Body of pancreas (tissue), 4 donors: Measurements from ENCODE around the gene ATXN3. TPM values are rescaled to one million over a fixed set of nuclear protein-coding genes. Genes with fewer than 3 reads are reported as not detected.
"Not testable (repeated sequence)": the region's sequence is repeated elsewhere in the genome, so short reads cannot be mapped to it uniquely, and the experiment has no call there.

ENCODE experiments used
- ATAC-seq: fragments of 150-250 bp; one replicate; pipeline ENCODE4 v1.9.1; 2016
- DNase-seq, 4 donors: peaks; one replicate each; pipeline ENCODE4 v3.0.0-alpha.2; 2019
- H3K27ac ChIP-seq, 4 donors: fragments of 200-600 bp; sonication (generic); 1 replicate in 3 of 4; 2 replicates in 1 of 4; pipeline versions ENCODE4 v1.5.1 to v1.6.1; 2016 to 2019; ENCODE audit warnings: mild to moderate bottlenecking in 1 of 4, mixed read lengths in 1 of 4, moderate library complexity in 1 of 4
- H3K27me3 ChIP-seq, 2 donors: fragments of 200-600 bp; sonication (generic); one replicate each; pipeline ENCODE4 v1.6.0; 2016; ENCODE audit warnings: mild to moderate bottlenecking in 1 of 2
- H3K36me3 ChIP-seq, 2 donors: fragments of 200-600 bp; sonication (generic); replicated peaks in 1 of 2; 2 replicates each; pipeline ENCODE4 v1.5.1; 2016; ENCODE audit warnings: low read depth in 2 of 2; ENCODE audit not compliant: insufficient read depth in 1 of 2
- H3K4me1 ChIP-seq: fragments of 200-600 bp; sonication (generic); one replicate; pipeline ENCODE4 v1.6.0; 2016
- H3K4me3 ChIP-seq, 2 donors: fragments of 200-600 bp; sonication (generic); 1 replicate in 1 of 2; 2 replicates in 1 of 2; pipeline ENCODE4 v1.5.1; 2016 to 2019
- H3K9me3 ChIP-seq, 3 donors: fragments of 200-600 bp; sonication (generic); 1 replicate in 2 of 3; 2 replicates in 1 of 3; pipeline ENCODE4 v1.5.1; 2016
- CTCF ChIP-seq, 7 experiments: fragments of 450-650 bp in 4 of 7; fragments of 200-600 bp in 3 of 7; sonication (generic) in 3 of 7; IDR thresholded peaks; one replicate each; pipeline ENCODE4 v1.5.1; 2016 to 2019; ENCODE audit warnings: antibody characterized with exemption in 7 of 7
- POLR2A ChIP-seq, 3 donors: fragments of 450-650 bp; IDR thresholded peaks; one replicate each; pipeline ENCODE4 v1.6.1; 2016; ENCODE audit warnings: antibody characterized with exemption in 3 of 3, mild to moderate bottlenecking in 2 of 3
- WGBS, 2 donors: methylation state at CpG; one replicate each; pipeline ENCODE4 v1.1.5; 2017; 5-methylcytosine and 5-hydroxymethylcytosine counted together
- intact Hi-C: fragments of 100-400 bp; cut with DNase I; formaldehyde crosslinking; loops from one replicate; pipeline ENCODE4 v1.15.1; 2023
- total RNA-seq, 2 donors: library from RNA; depleted of rRNA; stranded (reverse); fragments of >200 nt; gene quantifications; one replicate each; pipeline ENCODE4 v1.1.0, GENCODE V29; 2016

ATXN3 gene
- total RNA-seq, 2 donors from 2014 or later, result 5.9 to 16.1 TPM

- DNase-seq, result no peak
- TF ChIP-seq POLR2A (IDR thresholded peaks at IDR 0.05) (no peak), CTCF (IDR thresholded peaks at IDR 0.05) (no peak)
- Histone ChIP-seq H3K4me3 (no peak overlapping the region), H3K4me1 (no peaks in the 10 kb centered on the region), H3K36me3 (no peaks in the 10 kb centered on the region), H3K27me3 (no peaks in the 10 kb centered on the region), H3K9me3 (no peaks in the 10 kb centered on the region), H3K27ac (no peak overlapping the region)
- no peak for ATAC-seq
- 75 to 98% methylated on average over 3 of the region's 3 CpGs for WGBS, 2 donors
- intact Hi-C loops, result no loop called here
Observed at GRCh38 chr14:92049781-92050180, 56.6 kb downstream of the ATXN3 start.

GRCh38 chr14:92049221-92049620 lies 57.2 kb downstream of the ATXN3 start:
- ATAC-seq, H3K9me3 ChIP-seq, H3K27me3 ChIP-seq, intact Hi-C loops, H3K4me1 ChIP-seq, H3K36me3 ChIP-seq, H3K4me3 ChIP-seq, H3K27ac ChIP-seq, DNase-seq: not testable (repeated sequence)
- WGBS, 2 donors, result 96 to 97% methylated on average over 12 of the region's 12 CpGs

- 93 to 98% methylated on average over 7 of the region's 7 CpGs for WGBS, 2 donors
- H3K36me3 ChIP-seq, DNase-seq, H3K4me3 ChIP-seq, H3K27me3 ChIP-seq, intact Hi-C loops, H3K9me3 ChIP-seq, H3K4me1 ChIP-seq, H3K27ac ChIP-seq, ATAC-seq: not testable (repeated sequence)
Observed at GRCh38 chr14:92045904-92046303, 60.5 kb downstream of the ATXN3 start.

- DNase-seq, H3K27me3 ChIP-seq, H3K36me3 ChIP-seq, H3K9me3 ChIP-seq, ATAC-seq, intact Hi-C loops, H3K4me3 ChIP-seq: not testable (repeated sequence)
- peak overlapping the region in 3 of 4 donors; percentile 85 to 96 (median 95) for H3K27ac ChIP-seq
- WGBS, 2 donors, result 72 to 74% methylated on average over 2 of the region's 2 CpGs
- peaks cover 24% of the 10 kb centered on the region for H3K4me1 ChIP-seq
Observed at GRCh38 chr14:92041766-92042165, 64.6 kb downstream of the ATXN3 start.

GRCh38 chr14:92041203-92041602 lies 65.2 kb downstream of the ATXN3 start:
- Histone ChIP-seq H3K9me3 (no peaks in the 10 kb centered on the region), H3K27ac (peak overlapping the region; percentile 72 to 96 (median 90)), H3K27me3 (no peaks in the 10 kb centered on the region), H3K36me3 (no peaks in the 10 kb centered on the region), H3K4me3 (peak overlapping the region in 1 of 2 donors; percentile 55), H3K4me1 (peaks cover 30% of the 10 kb centered on the region)
- no peak for ATAC-seq
- intact Hi-C loops, result no loop called here
- TF ChIP-seq CTCF (IDR thresholded peaks at IDR 0.05) (no peak), POLR2A (IDR thresholded peaks at IDR 0.05) (no peak)
- WGBS, 2 donors, result 26 to 27% methylated on average over 10 of the region's 10 CpGs
- peak; percentile 22 to 50 (median 31) for DNase-seq

GRCh38 chr14:92040431-92041051 lies 65.8 kb downstream of the ATXN3 start:
- H3K27ac ChIP-seq, result peak overlapping the region; percentile 85 to 96 (median 93)
- TF ChIP-seq POLR2A (IDR thresholded peaks at IDR 0.05) (peak in 1 of 3 donors; percentile 30), CTCF (IDR thresholded peaks at IDR 0.05) (peak in 1 of 7 experiments; percentile 2)
- DNase-seq, result peak; percentile 58 to 65 (median 60)
- H3K4me1 ChIP-seq, result peaks cover 37% of the 10 kb centered on the region
- WGBS, 2 donors, result 0 to 1% methylated on average over 13 of the region's 13 CpGs
- no peaks in the 10 kb centered on the region for H3K9me3 ChIP-seq
- no peaks in the 10 kb centered on the region for H3K27me3 ChIP-seq
- intact Hi-C loops, result no loop called here
- no peaks in the 10 kb centered on the region for H3K36me3 ChIP-seq
- ATAC-seq, result peak; percentile 70
- peak overlapping the region; percentile 33 to 55 for H3K4me3 ChIP-seq
